K562 (cell line): ENCODE data around the gene ACO2. TPM values are rescaled to one million over a fixed set of nuclear protein-coding genes. Genes with fewer than 3 reads are reported as not detected.

Experiments
- ATAC-seq: fragments of 200-7000 bp; cut with Tn5 transposase; 3 replicates; pipeline ENCODE4 v1.9.1; 2020; ENCODE audit warnings: moderate library complexity
- BruUV-seq: library from RNA; stranded (reverse); fragments of 400-500 nt; replicated peaks from 2 replicates; lab custom pipeline; 2021; lab: Mats Ljungman, UMichigan
- CTCF ChIA-PET: fragments of 300-600 bp; formaldehyde crosslinking; extraction: SDS; loops from one replicate; lab custom pipeline; 2021; ENCODE audit warnings: low intra/inter-chr PET ratio; lab: Yijun Ruan, JAX
- POLR2A ChIA-PET: fragments of 300-600, 350-650 bp; sonication (Branson Sonifier 250); formaldehyde crosslinking; extraction: SDS; loops from one replicate; lab custom pipeline; 2021; ENCODE audit warnings: antibody characterized with exemption, inconsistent platforms; lab: Yijun Ruan, JAX
- DNase-seq, 4 experiments: peaks; one replicate each; pipeline versions ENCODE4 v3.0.0 to v3.0.0-alpha.2; 2011 to 2018; ENCODE audit warnings: low spot score in 3 of 4, mixed read lengths in 3 of 4; ENCODE audit errors: extremely low read depth in 1 of 4
- FAIRE-seq: peaks from 2 replicates; lab custom pipeline; 2011; peaks lifted over from hg19 to GRCh38; lab: Jason Lieb, UNC
- H2AFZ ChIP-seq: 2 replicates; pipeline ENCODE4 v1.6.0; 2011; ENCODE audit warnings: low read depth, low read length, control low read depth, inconsistent platforms
- H3K27ac ChIP-seq: fragments of 200-600 bp; 3 replicates; pipeline ENCODE4 v1.8.0; 2011; ENCODE audit warnings: low read depth, mild to moderate bottlenecking, control low read depth, inconsistent platforms, low read length, moderate library complexity, mixed read lengths; ENCODE audit errors: extremely low read depth
- H3K27me3 ChIP-seq, 2 experiments: fragments of 300-600 bp in 1 of 2; 2 replicates in 1 of 2; 3 replicates in 1 of 2; pipeline versions ENCODE4 v1.6.0 to v1.8.0; 2011; ENCODE audit warnings: inconsistent platforms in 2 of 2, low read length in 2 of 2, mild to moderate bottlenecking in 1 of 2, mixed read lengths in 1 of 2, moderate library complexity in 1 of 2; ENCODE audit not compliant: control insufficient read depth in 2 of 2, insufficient read depth in 2 of 2
- H3K36me3 ChIP-seq: fragments of 300-600 bp; 3 replicates; pipeline ENCODE4 v1.8.0; 2011; ENCODE audit warnings: mild to moderate bottlenecking, low read length, inconsistent platforms; ENCODE audit not compliant: control insufficient read depth, insufficient read depth
- H3K4me1 ChIP-seq, 2 experiments: fragments of 200-600 bp in 1 of 2; replicated peaks in 1 of 2; 2 replicates in 1 of 2; 3 replicates in 1 of 2; pipeline versions ENCODE4 v1.5.1 to v1.8.0; 2011; ENCODE audit warnings: inconsistent platforms in 2 of 2, low read length in 2 of 2, mild to moderate bottlenecking in 1 of 2, mixed read lengths in 1 of 2, moderate library complexity in 1 of 2; ENCODE audit not compliant: control insufficient read depth in 2 of 2, insufficient read depth in 2 of 2
- H3K4me2 ChIP-seq: 2 replicates; pipeline ENCODE4 v1.6.1; 2011; ENCODE audit warnings: low read length, control low read depth, inconsistent platforms, mixed read lengths; ENCODE audit not compliant: insufficient read depth
- H3K4me3 ChIP-seq: fragments of 200-600 bp; sonication (generic), shearing (Covaris generic); 2 replicates; pipeline ENCODE4 v1.5.1; 2016; ENCODE audit warnings: control low read depth, inconsistent platforms
- H3K79me2 ChIP-seq: fragments of 200-600 bp; 3 replicates; pipeline ENCODE4 v1.8.0; 2011; ENCODE audit warnings: low read length, inconsistent platforms; ENCODE audit not compliant: control insufficient read depth, insufficient read depth
- H3K9ac ChIP-seq, 2 experiments: 2 replicates each; pipeline versions ENCODE4 v1.6.0 to v1.6.1; 2011; ENCODE audit warnings: low read depth in 2 of 2, low read length in 2 of 2, control low read depth in 1 of 2, inconsistent platforms in 1 of 2, mild to moderate bottlenecking in 1 of 2, mixed read lengths in 1 of 2; ENCODE audit not compliant: insufficient read depth in 1 of 2
- H3K9me1 ChIP-seq: one replicate; pipeline ENCODE4 v1.6.0; 2011; ENCODE audit warnings: inconsistent platforms, mild to moderate bottlenecking, low read length, moderate library complexity; ENCODE audit not compliant: control insufficient read depth, insufficient read depth
- H3K9me3 ChIP-seq: replicated peaks from 2 replicates; pipeline ENCODE4 v1.5.1; 2011; ENCODE audit warnings: low read depth, low read length, inconsistent platforms; ENCODE audit not compliant: control insufficient read depth, insufficient read depth
- H4K20me1 ChIP-seq: replicated peaks from 2 replicates; pipeline ENCODE4 v1.6.1; 2011; ENCODE audit warnings: low read length, inconsistent platforms, mixed read lengths; ENCODE audit not compliant: control insufficient read depth, insufficient read depth
- FOS ChIP-seq: IDR thresholded peaks from 3 replicates; pipeline ENCODE4 v1.6.1; 2011; ENCODE audit not compliant: insufficient read length; ENCODE audit errors: extremely low read depth
- HIVEP1 ChIP-seq: fragments of 250-450 bp; sonication (Bioruptor Pico); IDR thresholded peaks from 2 replicates; pipeline ENCODE4 v1.4.0; 2020; ENCODE audit warnings: mild to moderate bottlenecking
- NFIC ChIP-seq: fragments of 450-650 bp; IDR thresholded peaks from 2 replicates; pipeline ENCODE4 v1.6.1; 2017; ENCODE audit warnings: mild to moderate bottlenecking, inconsistent platforms
- WGBS: fragments of 100-300 bp; shearing (Covaris generic); methylation state at CpG from one replicate; pipeline ENCODE4 v1.1.6; 2016; ENCODE audit warnings: low coverage, mixed read lengths; ENCODE audit not compliant: insufficient coverage; ENCODE audit errors: missing lambda C conversion rate; 5-methylcytosine and 5-hydroxymethylcytosine counted together
- in situ Hi-C: fragments of 300-500 bp; cut with MboI; formaldehyde crosslinking; loops from 4 replicates; pipeline ENCODE4 v1.15.0; 2018; ENCODE audit warnings: inconsistent platforms, mixed read lengths
- intact Hi-C: fragments of 100-400 bp; cut with micrococcal nuclease; formaldehyde crosslinking; loops from 2 replicates; pipeline ENCODE4 v1.14.2; 2022
- polyA plus RNA-seq, 8 experiments: library from polyadenylated mRNA; depleted of rRNA in 4 of 8; stranded (reverse) in 5 of 8; unstranded in 3 of 8; fragments of >200 nt; fragmentation: Nextera tagmentation in 2 of 8; fragmentation: Illumina TruSeq in 1 of 8; extraction: Ambion mirVana in 2 of 8; extraction: Trizol in 1 of 8; gene quantifications; 2 replicates each; pipeline versions ENCODE4 v1.2.1 to v1.2.3, GENCODE V29; 2011 to 2014; ENCODE audit warnings: inconsistent platforms in 1 of 8, missing spikeins in 1 of 8
- total RNA-seq, 7 experiments: library from RNA; depleted of rRNA in 6 of 7; stranded (reverse); fragments of >200 nt in 6 of 7; fragmentation: Illumina TruSeq in 2 of 7; extraction: Trizol in 2 of 7; gene quantifications; 2 replicates each; pipeline versions ENCODE4 v1.2.1 to v1.2.3, GENCODE V29; 2011 to 2021; ENCODE audit warnings: low replicate concordance in 1 of 7
- TF ChIP-seq, protein P1 (sequence below): fragments of 450-650 bp; IDR thresholded peaks from 2 replicates; pipeline ENCODE4 v1.6.1; 2017; ENCODE audit warnings: antibody characterized with exemption
- TF ChIP-seq, protein P2 (sequence below): fragments of 450-650 bp; IDR thresholded peaks from 2 replicates; pipeline ENCODE4 v1.6.1; 2016; ENCODE audit warnings: low read depth, mild to moderate bottlenecking, moderate library complexity
- TF ChIP-seq, protein P3 (sequence below), 2 experiments: fragments of 450-650 bp in 1 of 2; sonication (generic) in 1 of 2; formaldehyde crosslinking; conservative IDR thresholded peaks; 2 replicates each; pipeline versions ENCODE4 v1.4.0 to v1.8.1; 2020 to 2022; ENCODE audit warnings: mild to moderate bottlenecking in 1 of 2, missing genetic modification reagents in 1 of 2

The ACO2 gene
- total and polyA plus RNA-seq, 9 of the 15 experiments (the other 6 are each of a cell fraction or from before 2014, with no cell fraction given), result 16.2 to 119 (median 43.2) TPM

DNA sequence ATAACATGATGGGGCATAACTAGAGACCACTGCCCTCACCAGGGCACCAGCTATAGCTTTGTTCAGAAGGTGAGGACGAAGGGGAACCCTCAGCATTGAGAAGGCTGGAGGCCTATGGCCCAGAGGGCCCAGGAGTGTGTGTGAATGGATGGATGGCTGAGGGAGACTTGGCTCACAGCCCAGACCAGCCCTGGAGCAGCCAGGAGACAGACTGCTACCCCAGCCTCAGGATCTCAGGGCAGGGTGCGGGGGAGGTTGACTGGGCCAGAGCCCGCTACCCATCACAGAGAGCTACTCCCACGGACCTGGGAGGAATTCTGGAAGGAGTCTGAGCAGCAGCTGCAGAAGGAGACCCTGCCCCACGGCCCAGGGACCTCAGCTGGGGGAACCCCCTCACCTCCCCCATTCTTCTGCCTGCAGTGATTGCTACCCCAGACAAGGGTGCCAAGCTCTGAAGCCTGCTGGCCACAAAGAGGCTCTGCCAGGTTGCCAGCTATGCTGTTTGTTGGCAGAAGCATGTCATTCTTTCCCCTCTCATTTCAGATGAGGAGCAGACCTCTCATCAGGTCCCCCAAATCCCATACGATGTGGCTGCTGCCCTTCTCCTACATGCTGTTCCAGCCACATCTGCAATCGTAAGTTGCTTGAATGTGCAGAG lies 86.5 kb downstream of the ACO2 start:
- ATAC-seq (no peak; the same call in 2 of the 3 replicates), FAIRE-seq (no peak), DNase-seq (no peak)
- Histone ChIP-seq H3K9me3 (no peaks in the 10 kb centered on the region), H3K4me1 (peaks cover 0 to 12% of the 10 kb centered on the region in 2 experiments; a peak in 2 of 5 replicates), H3K36me3 (no peaks in the 10 kb centered on the region), H3K79me2 (no peaks in the 10 kb centered on the region), H2AFZ (no peak overlapping the region), H3K4me2 (no peak overlapping the region), H3K9me1 (no peaks in the 10 kb centered on the region), H4K20me1 (no peaks in the 10 kb centered on the region), H3K27me3 (no peaks in the 10 kb centered on the region), H3K9ac (peak overlapping the region in 1 of 2 experiments; percentile 19; a peak in 1 of 4 replicates), H3K27ac (no peak overlapping the region), H3K4me3 (no peak overlapping the region)
- in situ Hi-C loops (no loop called here), intact Hi-C loops (no loop called here)
- WGBS, result 53% methylated on average over 4 of the region's 7 CpGs
- no TSS peak for BruUV-seq
- CTCF ChIA-PET, result interaction anchor here (0.8 to 1.0 kb wide), 2 partner anchors 43 to 111 kb away, joined by 3 read pairs; no protein-coding TSS in a partner anchor
- POLR2A ChIA-PET, result interaction anchor here (0.6 kb wide), 3 partner anchors 18 to 215 kb away, joined by 3 read pairs; no protein-coding TSS in a partner anchor
- TF ChIP-seq NFIC (peak; percentile 44), HIVEP1 (CRISPR knock-in tag) (no peak), FOS (no peak)
- TF ChIP-seq, protein P1, sequence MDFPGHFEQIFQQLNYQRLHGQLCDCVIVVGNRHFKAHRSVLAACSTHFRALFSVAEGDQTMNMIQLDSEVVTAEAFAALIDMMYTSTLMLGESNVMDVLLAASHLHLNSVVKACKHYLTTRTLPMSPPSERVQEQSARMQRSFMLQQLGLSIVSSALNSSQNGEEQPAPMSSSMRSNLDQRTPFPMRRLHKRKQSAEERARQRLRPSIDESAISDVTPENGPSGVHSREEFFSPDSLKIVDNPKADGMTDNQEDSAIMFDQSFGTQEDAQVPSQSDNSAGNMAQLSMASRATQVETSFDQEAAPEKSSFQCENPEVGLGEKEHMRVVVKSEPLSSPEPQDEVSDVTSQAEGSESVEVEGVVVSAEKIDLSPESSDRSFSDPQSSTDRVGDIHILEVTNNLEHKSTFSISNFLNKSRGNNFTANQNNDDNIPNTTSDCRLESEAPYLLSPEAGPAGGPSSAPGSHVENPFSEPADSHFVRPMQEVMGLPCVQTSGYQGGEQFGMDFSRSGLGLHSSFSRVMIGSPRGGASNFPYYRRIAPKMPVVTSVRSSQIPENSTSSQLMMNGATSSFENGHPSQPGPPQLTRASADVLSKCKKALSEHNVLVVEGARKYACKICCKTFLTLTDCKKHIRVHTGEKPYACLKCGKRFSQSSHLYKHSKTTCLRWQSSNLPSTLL, result no peak
- TF ChIP-seq, protein P2, sequence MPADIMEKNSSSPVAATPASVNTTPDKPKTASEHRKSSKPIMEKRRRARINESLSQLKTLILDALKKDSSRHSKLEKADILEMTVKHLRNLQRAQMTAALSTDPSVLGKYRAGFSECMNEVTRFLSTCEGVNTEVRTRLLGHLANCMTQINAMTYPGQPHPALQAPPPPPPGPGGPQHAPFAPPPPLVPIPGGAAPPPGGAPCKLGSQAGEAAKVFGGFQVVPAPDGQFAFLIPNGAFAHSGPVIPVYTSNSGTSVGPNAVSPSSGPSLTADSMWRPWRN, result no peak
- TF ChIP-seq, protein P3, sequence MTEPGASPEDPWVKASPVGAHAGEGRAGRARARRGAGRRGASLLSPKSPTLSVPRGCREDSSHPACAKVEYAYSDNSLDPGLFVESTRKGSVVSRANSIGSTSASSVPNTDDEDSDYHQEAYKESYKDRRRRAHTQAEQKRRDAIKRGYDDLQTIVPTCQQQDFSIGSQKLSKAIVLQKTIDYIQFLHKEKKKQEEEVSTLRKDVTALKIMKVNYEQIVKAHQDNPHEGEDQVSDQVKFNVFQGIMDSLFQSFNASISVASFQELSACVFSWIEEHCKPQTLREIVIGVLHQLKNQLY (CRISPR knock-in tag; conservative IDR thresholded peaks at IDR 0.05), result no peak
